H9 (cell line): ENCODE data around the gene EGLN1. TPM values are rescaled to one million over a fixed set of nuclear protein-coding genes. Genes with fewer than 3 reads are reported as not detected.

Experiments used
- DNase-seq: peaks from one replicate; pipeline ENCODE4 v3.0.0-alpha.2; 2017
- H2AFZ ChIP-seq: one replicate; pipeline ENCODE4 v1.6.1; 2013; ENCODE audit warnings: mild to moderate bottlenecking, low read length, control low read depth, moderate library complexity
- H2AK5ac ChIP-seq: 2 replicates; pipeline ENCODE4 v1.6.1; 2013; ENCODE audit warnings: low read length, control low read depth, mixed read lengths; ENCODE audit not compliant: insufficient read length
- H2BK120ac ChIP-seq: one replicate; pipeline ENCODE4 v1.6.1; 2013; ENCODE audit warnings: low read depth, mild to moderate bottlenecking, low read length, control low read depth, inconsistent platforms; ENCODE audit not compliant: poor library complexity, severe bottlenecking
- H2BK12ac ChIP-seq: 2 replicates; pipeline ENCODE4 v1.6.1; 2013; ENCODE audit warnings: low read length, control low read depth, mixed read lengths, low read depth; ENCODE audit not compliant: insufficient read length
- H2BK15ac ChIP-seq: 2 replicates; pipeline ENCODE4 v1.6.1; 2013; ENCODE audit warnings: low read depth, low read length, control low read depth
- H2BK20ac ChIP-seq: one replicate; pipeline ENCODE4 v1.6.1; 2013; ENCODE audit warnings: low read depth, mild to moderate bottlenecking, low read length, control low read depth, inconsistent platforms; ENCODE audit not compliant: poor library complexity, severe bottlenecking
- H2BK5ac ChIP-seq: 2 replicates; pipeline ENCODE4 v1.6.1; 2013; ENCODE audit warnings: low read length, control low read depth, mixed read lengths; ENCODE audit not compliant: insufficient read length
- H3K14ac ChIP-seq: 2 replicates; pipeline ENCODE4 v1.6.1; 2013; ENCODE audit warnings: low read length, control low read depth; ENCODE audit not compliant: insufficient read depth
- H3K18ac ChIP-seq: 2 replicates; pipeline ENCODE4 v1.6.1; 2013; ENCODE audit warnings: low read depth, mild to moderate bottlenecking, mixed read lengths, low read length, control low read depth; ENCODE audit not compliant: insufficient read length
- H3K23ac ChIP-seq: 2 replicates; pipeline ENCODE4 v1.6.1; 2013; ENCODE audit warnings: low read length, control low read depth, mixed read lengths, low read depth; ENCODE audit not compliant: insufficient read length
- H3K23me2 ChIP-seq: 2 replicates; pipeline ENCODE4 v1.6.1; 2013; ENCODE audit warnings: low read depth, mild to moderate bottlenecking, mixed read lengths, low read length, control low read depth; ENCODE audit not compliant: insufficient read length, poor library complexity, severe bottlenecking
- H3K27ac ChIP-seq: 2 replicates; pipeline ENCODE4 v1.5.1; 2013; ENCODE audit warnings: low read length, control low read depth, mixed read lengths, low read depth; ENCODE audit not compliant: insufficient read length
- H3K27me3 ChIP-seq: 2 replicates; pipeline ENCODE4 v1.6.1; 2013; ENCODE audit warnings: low read length, control low read depth, inconsistent platforms; ENCODE audit not compliant: insufficient read depth
- H3K4ac ChIP-seq: 2 replicates; pipeline ENCODE4 v1.6.1; 2013; ENCODE audit warnings: low read depth, mild to moderate bottlenecking, control low read depth, inconsistent platforms, low read length, moderate library complexity
- H3K4me1 ChIP-seq: 2 replicates; pipeline ENCODE4 v1.6.1; 2013; ENCODE audit warnings: low read length, control low read depth, inconsistent platforms; ENCODE audit not compliant: insufficient read depth
- H3K4me2 ChIP-seq: 2 replicates; pipeline ENCODE4 v1.6.1; 2013; ENCODE audit warnings: low read length, control low read depth, mixed read lengths; ENCODE audit not compliant: insufficient read length, insufficient read depth
- H3K56ac ChIP-seq: 2 replicates; pipeline ENCODE4 v1.6.1; 2013; ENCODE audit warnings: low read depth, mild to moderate bottlenecking, mixed read lengths, low read length, control low read depth; ENCODE audit not compliant: insufficient read length
- H3K79me1 ChIP-seq: 2 replicates; pipeline ENCODE4 v1.6.1; 2013; ENCODE audit warnings: low read depth, mild to moderate bottlenecking, moderate library complexity, low read length, control low read depth, inconsistent platforms; ENCODE audit not compliant: insufficient read depth, poor library complexity, severe bottlenecking
- H3K79me2 ChIP-seq: 2 replicates; pipeline ENCODE4 v1.6.1; 2013; ENCODE audit warnings: low read length, control low read depth, inconsistent platforms; ENCODE audit not compliant: insufficient read depth
- H3K9ac ChIP-seq: 2 replicates; pipeline ENCODE4 v1.6.1; 2013; ENCODE audit warnings: low read length, control low read depth, mixed read lengths; ENCODE audit not compliant: insufficient read length; ENCODE audit errors: extremely low read depth
- H3K9me3 ChIP-seq: one replicate; pipeline ENCODE4 v1.6.1; 2013; ENCODE audit warnings: low read depth, low read length, inconsistent platforms; ENCODE audit not compliant: control insufficient read depth
- H3T11ph ChIP-seq: one replicate; pipeline ENCODE4 v1.6.1; 2013; ENCODE audit warnings: mild to moderate bottlenecking, low read length, control low read depth, inconsistent platforms
- H4K20me1 ChIP-seq: one replicate; pipeline ENCODE4 v1.6.1; 2013; ENCODE audit not compliant: control insufficient read depth, insufficient read length, insufficient read depth
- H4K5ac ChIP-seq: 2 replicates; pipeline ENCODE4 v1.6.1; 2013; ENCODE audit warnings: low read depth, mild to moderate bottlenecking, mixed read lengths, low read length, control low read depth; ENCODE audit not compliant: insufficient read length
- H4K8ac ChIP-seq: replicated peaks from 2 replicates; pipeline ENCODE4 v1.6.1; 2013; ENCODE audit warnings: low read length, control low read depth, mixed read lengths, low read depth; ENCODE audit not compliant: insufficient read length
- H4K91ac ChIP-seq: 2 replicates; pipeline ENCODE4 v1.6.1; 2013; ENCODE audit warnings: low read depth, mild to moderate bottlenecking, moderate library complexity, mixed read lengths, low read length, control low read depth; ENCODE audit not compliant: insufficient read length
- H3K27ac Mint-ChIP-seq, 3 experiments: 2 replicates in 2 of 3; 3 replicates in 1 of 3; pipeline ENCODE4 v1.8.0; 2020 to 2021; ENCODE audit warnings: mixed read lengths in 3 of 3, mild to moderate bottlenecking in 1 of 3, moderate library complexity in 1 of 3
- H3K27me3 Mint-ChIP-seq: 2 replicates; pipeline ENCODE4 v1.8.0; 2021; ENCODE audit warnings: low read depth, mild to moderate bottlenecking, moderate library complexity, mixed read lengths
- H3K36me3 Mint-ChIP-seq, 3 experiments: 2 replicates in 2 of 3; 3 replicates in 1 of 3; pipeline ENCODE4 v1.8.0; 2020 to 2021; ENCODE audit warnings: low read depth in 3 of 3, mixed read lengths in 3 of 3; ENCODE audit not compliant: insufficient read depth in 1 of 3
- H3K4me1 Mint-ChIP-seq, 2 experiments: 2 replicates each; pipeline ENCODE4 v1.8.0; 2020; ENCODE audit warnings: mixed read lengths in 2 of 2
- H3K4me3 Mint-ChIP-seq, 2 experiments: 2 replicates in 1 of 2; 3 replicates in 1 of 2; pipeline ENCODE4 v1.8.0; 2020 to 2021; ENCODE audit warnings: mild to moderate bottlenecking in 2 of 2, mixed read lengths in 2 of 2, moderate library complexity in 1 of 2
- H3K9me3 Mint-ChIP-seq, 2 experiments: 2 replicates in 1 of 2; 3 replicates in 1 of 2; pipeline ENCODE4 v1.8.0; 2020; ENCODE audit warnings: mild to moderate bottlenecking in 2 of 2, mixed read lengths in 2 of 2, moderate library complexity in 1 of 2
- CTCF ChIP-seq: fragments of 200-600 bp; sonication (generic); conservative IDR thresholded peaks from 3 replicates; pipeline ENCODE4 v1.8.0; 2021; ENCODE audit warnings: antibody characterized with exemption, mild to moderate bottlenecking
- WGBS: extraction: QIAGEN DNeasy Blood & Tissue Kit; methylation state at CpG from one replicate; pipeline ENCODE4 v1.1.7; 2013; ENCODE audit warnings: missing lambda C conversion rate, low lambda C conversion rate, mixed read lengths; ENCODE audit not compliant: insufficient read length; ENCODE audit errors: extremely low coverage; 5-methylcytosine and 5-hydroxymethylcytosine counted together
- total RNA-seq: library from RNA; stranded (reverse); gene quantifications from 2 replicates; pipeline ENCODE4 v1.2.1, GENCODE V29; 2021

EGLN1 gene
- total RNA-seq, 1 experiment from 2014 or later = 8.4 TPM

GRCh38 chr1:231418741-231419107 is 3.4 kb downstream of the EGLN1 start:
- DNase-seq = no peak
- H3K4me3 Mint-ChIP-seq = no peak overlapping the region
- WGBS = no CpG with 5 or more reads among the region's 4 CpGs
- Histone ChIP-seq H3K56ac (no peak overlapping the region), H3K4ac (no peak overlapping the region), H3K9me3 (no peaks in the 10 kb centered on the region), H3K4me2 (no peak overlapping the region), H3K27ac (no peak overlapping the region), H2AK5ac (no peak overlapping the region), H3K9ac (no peak overlapping the region), H2BK15ac (no peak overlapping the region), H2BK12ac (no peak overlapping the region), H3K23ac (no peak overlapping the region), H4K20me1 (no peaks in the 10 kb centered on the region), H2BK120ac (no peak overlapping the region), H2AFZ (no peak overlapping the region), H2BK20ac (no peak overlapping the region), H3K14ac (no peak overlapping the region), H3K18ac (no peak overlapping the region), H4K5ac (no peak overlapping the region), H3K4me1 (no peaks in the 10 kb centered on the region), H3K79me1 (no peaks in the 10 kb centered on the region), H3K27me3 (peaks cover 28% of the 10 kb centered on the region), H3T11ph (no peak overlapping the region), H4K91ac (no peak overlapping the region), H3K23me2 (peaks cover 16% of the 10 kb centered on the region), H2BK5ac (no peak overlapping the region), H4K8ac (no peak overlapping the region), H3K79me2 (no peaks in the 10 kb centered on the region)
- peaks cover 46% of the 10 kb centered on the region for H3K27me3 Mint-ChIP-seq
- peaks cover 33 to 36% of the 10 kb centered on the region in 2 experiments for H3K4me1 Mint-ChIP-seq
- H3K36me3 Mint-ChIP-seq = no peaks in the 10 kb centered on the region
- H3K27ac Mint-ChIP-seq = no peak overlapping the region
- H3K9me3 Mint-ChIP-seq = no peaks in the 10 kb centered on the region
- TF ChIP-seq CTCF = no peak
